Activated T-helper 1 cell treated with anti-CD3 and anti-CD28 coated beads, Interleukin-12 subunit alpha, Interleukin-12 subunit beta, Interleukin-2, Interleukin-4 antibody, amounts not matched to agents 30 ng/mL and 10 ng/mL and 1 ng/mL, durations not matched to agents 14 hours and 24 hours and 36 hours (primary cell): ENCODE measurements around the gene HHAT. TPM values are rescaled to one million over a fixed set of nuclear protein-coding genes. Genes with fewer than 3 reads are reported as not detected.
A peak's percentile ranks its signal among the peaks of the same experiment; 100 is the strongest.

ENCODE experiments used
- DNase-seq: peaks from one replicate; pipeline ENCODE4 v3.0.0; 2021; ENCODE audit warnings: low spot score
- H3K27ac Mint-ChIP-seq: one replicate; pipeline ENCODE4 v1.8.0; 2021; ENCODE audit warnings: mild to moderate bottlenecking, mixed read lengths
- H3K27me3 Mint-ChIP-seq: one replicate; pipeline ENCODE4 v1.8.0; 2022; ENCODE audit warnings: mild to moderate bottlenecking, moderate library complexity, mixed read lengths; ENCODE audit not compliant: insufficient read depth
- H3K36me3 Mint-ChIP-seq: one replicate; pipeline ENCODE4 v1.8.0; 2021; ENCODE audit warnings: low read depth, mixed read lengths
- H3K4me1 Mint-ChIP-seq: one replicate; pipeline ENCODE4 v1.8.0; 2021; ENCODE audit warnings: low read depth, mixed read lengths
- H3K4me3 Mint-ChIP-seq: one replicate; pipeline ENCODE4 v1.8.0; 2021; ENCODE audit warnings: mild to moderate bottlenecking, moderate library complexity, mixed read lengths
- H3K9me3 Mint-ChIP-seq: one replicate; pipeline ENCODE4 v1.8.0; 2021; ENCODE audit warnings: mixed read lengths
- intact Hi-C: fragments of 100-400 bp; cut with micrococcal nuclease; formaldehyde crosslinking; loops from one replicate; pipeline ENCODE4 v1.15.1; 2024
- total RNA-seq: library from RNA; stranded (reverse); gene quantifications from 2 replicates; pipeline ENCODE4 v1.2.3, GENCODE V29; 2022

Gene HHAT
- total RNA-seq, 1 donor from 2014 or later, result 0.67 TPM

- Mint-ChIP-seq H3K9me3 (no peaks in the 10 kb centered on the region), H3K4me3 (no peak overlapping the region), H3K27ac (no peak overlapping the region), H3K4me1 (no peaks in the 10 kb centered on the region), H3K36me3 (no peaks in the 10 kb centered on the region), H3K27me3 (peaks cover 19% of the 10 kb centered on the region)
- intact Hi-C loops, result no loop called here
- no peak for DNase-seq
Observed at GRCh38 chr1:210299501-210299900, 29.2 kb upstream of the HHAT start.

- Mint-ChIP-seq H3K9me3 (no peaks in the 10 kb centered on the region), H3K4me1 (no peaks in the 10 kb centered on the region), H3K27me3 (peaks cover 13% of the 10 kb centered on the region), H3K27ac (no peak overlapping the region), H3K4me3 (no peak overlapping the region), H3K36me3 (no peaks in the 10 kb centered on the region)
- no peak for DNase-seq
- intact Hi-C loops, result no loop called here
Observed at GRCh38 chr1:210300923-210301614, 27.6 kb upstream of the HHAT start.

- Mint-ChIP-seq H3K4me3 (no peak overlapping the region), H3K4me1 (no peaks in the 10 kb centered on the region), H3K9me3 (no peaks in the 10 kb centered on the region), H3K27me3 (peaks cover 10% of the 10 kb centered on the region), H3K36me3 (no peaks in the 10 kb centered on the region), H3K27ac (no peak overlapping the region)
- intact Hi-C loops, result no loop called here
- DNase-seq, result no peak
Observed at GRCh38 chr1:210301615-210302000, 27.1 kb upstream of the HHAT start.

GRCh38 chr1:210302501-210302900, 26.2 kb upstream of the HHAT start:
- Mint-ChIP-seq H3K9me3 (no peaks in the 10 kb centered on the region), H3K27me3 (peaks cover 10% of the 10 kb centered on the region), H3K4me1 (no peaks in the 10 kb centered on the region), H3K4me3 (no peak overlapping the region), H3K36me3 (no peaks in the 10 kb centered on the region), H3K27ac (no peak overlapping the region)
- no peak for DNase-seq
- intact Hi-C loops, result no loop called here

- Mint-ChIP-seq H3K9me3 (no peaks in the 10 kb centered on the region), H3K36me3 (no peaks in the 10 kb centered on the region), H3K27ac (no peak overlapping the region), H3K4me3 (no peak overlapping the region), H3K27me3 (peaks cover 12% of the 10 kb centered on the region), H3K4me1 (no peaks in the 10 kb centered on the region)
- DNase-seq, result no peak
- intact Hi-C loops, result no loop called here
Observed at GRCh38 chr1:210303391-210303790, 25.3 kb upstream of the HHAT start.

GRCh38 chr1:210310562-210311153, 18.0 kb upstream of the HHAT start:
- peak overlapping the region; percentile 73 for H3K4me3 Mint-ChIP-seq
- DNase-seq, result no peak
- no peak overlapping the region for H3K27ac Mint-ChIP-seq
- no peaks in the 10 kb centered on the region for H3K9me3 Mint-ChIP-seq
- intact Hi-C loops, result loop anchor here (1.0 kb wide), 2 partner anchors 167 to 450 kb away; no protein-coding TSS in a partner anchor
- H3K4me1 Mint-ChIP-seq, result peaks cover 6% of the 10 kb centered on the region
- no peaks in the 10 kb centered on the region for H3K36me3 Mint-ChIP-seq
- H3K27me3 Mint-ChIP-seq, result peaks cover 37% of the 10 kb centered on the region

GRCh38 chr1:210311726-210312493, 16.8 kb upstream of the HHAT start:
- intact Hi-C loops, result loop anchor here (1.0 kb wide), 2 partner anchors 169 to 452 kb away; no protein-coding TSS in a partner anchor
- DNase-seq, result no peak
- Mint-ChIP-seq H3K27me3 (peaks cover 38% of the 10 kb centered on the region), H3K27ac (no peak overlapping the region), H3K9me3 (no peaks in the 10 kb centered on the region), H3K4me3 (no peak overlapping the region), H3K4me1 (peaks cover 6% of the 10 kb centered on the region), H3K36me3 (no peaks in the 10 kb centered on the region)

GRCh38 chr1:210313046-210313595, 15.6 kb upstream of the HHAT start:
- no peaks in the 10 kb centered on the region for H3K36me3 Mint-ChIP-seq

GRCh38 chr1:210313921-210314320, 14.8 kb upstream of the HHAT start:
- Mint-ChIP-seq H3K27ac (no peak overlapping the region), H3K9me3 (no peaks in the 10 kb centered on the region), H3K4me1 (peaks cover 6% of the 10 kb centered on the region), H3K27me3 (peaks cover 47% of the 10 kb centered on the region), H3K4me3 (no peak overlapping the region), H3K36me3 (no peaks in the 10 kb centered on the region)
- DNase-seq, result no peak
- intact Hi-C loops, result no loop called here

More at GRCh38 chr1:210313046-210313595, 15.6 kb upstream of the HHAT start:
- Mint-ChIP-seq H3K4me3 (no peak overlapping the region), H3K9me3 (no peaks in the 10 kb centered on the region), H3K27me3 (peaks cover 45% of the 10 kb centered on the region), H3K27ac (no peak overlapping the region), H3K4me1 (peaks cover 6% of the 10 kb centered on the region)
- intact Hi-C loops, result no loop called here
- no peak for DNase-seq

- H3K36me3 Mint-ChIP-seq, result no peaks in the 10 kb centered on the region
- no peak for DNase-seq
- intact Hi-C loops, result no loop called here
- H3K9me3 Mint-ChIP-seq, result no peaks in the 10 kb centered on the region
- peaks cover 39% of the 10 kb centered on the region for H3K27me3 Mint-ChIP-seq
- peaks cover 6% of the 10 kb centered on the region for H3K4me1 Mint-ChIP-seq
- H3K27ac Mint-ChIP-seq, result no peak overlapping the region
- no peak overlapping the region for H3K4me3 Mint-ChIP-seq
Observed at GRCh38 chr1:210315529-210315928, 13.2 kb upstream of the HHAT start.

- intact Hi-C loops, result loop anchor here (10.0 kb wide), 1 partner anchor 756 kb away; no protein-coding TSS in a partner anchor
- Mint-ChIP-seq H3K27me3 (peaks cover 19% of the 10 kb centered on the region), H3K4me3 (no peak overlapping the region), H3K27ac (no peak overlapping the region), H3K4me1 (no peaks in the 10 kb centered on the region), H3K9me3 (peaks cover 10% of the 10 kb centered on the region), H3K36me3 (no peaks in the 10 kb centered on the region)
- DNase-seq, result no peak
Observed at GRCh38 chr1:210321131-210321530, 7.6 kb upstream of the HHAT start.

GRCh38 chr1:210321552-210321951, 7.2 kb upstream of the HHAT start:
- Mint-ChIP-seq H3K9me3 (peaks cover 10% of the 10 kb centered on the region), H3K36me3 (no peaks in the 10 kb centered on the region), H3K27ac (no peak overlapping the region), H3K27me3 (peaks cover 19% of the 10 kb centered on the region), H3K4me3 (no peak overlapping the region), H3K4me1 (no peaks in the 10 kb centered on the region)
- intact Hi-C loops, result loop anchor here (10.0 kb wide), 1 partner anchor 757 kb away; no protein-coding TSS in a partner anchor
- DNase-seq, result no peak

- H3K27ac Mint-ChIP-seq, result no peak overlapping the region
- no peaks in the 10 kb centered on the region for H3K36me3 Mint-ChIP-seq
- H3K4me3 Mint-ChIP-seq, result no peak overlapping the region
- peaks cover 9% of the 10 kb centered on the region for H3K27me3 Mint-ChIP-seq
- peaks cover 8% of the 10 kb centered on the region for H3K4me1 Mint-ChIP-seq
- intact Hi-C loops, result loop anchor here (10.0 kb wide), 1 partner anchor 759 kb away; no protein-coding TSS in a partner anchor
- peaks cover 10% of the 10 kb centered on the region for H3K9me3 Mint-ChIP-seq
- DNase-seq, result no peak
Observed at GRCh38 chr1:210323957-210324356, 4.7 kb upstream of the HHAT start.
